ENCODE measurements around the gene KRT20.
"Not testable (repeated sequence)": the region's sequence is repeated elsewhere in the genome, so short reads cannot be mapped to it uniquely, and the experiment has no call there.

The KRT20 gene

GRCh38 chr17:40859536-40859935 lies 25.5 kb downstream of the KRT20 start:
- no peaks in the 10 kb centered on the region for H3K4me1 ChIP-seq (ENCODE audit: insufficient read depth, low read length, poor library complexity, severe bottlenecking)
- no peaks in the 10 kb centered on the region for H3K27me3 ChIP-seq (ENCODE audit: insufficient read depth, low read length, poor library complexity, severe bottlenecking)
- no peaks in the 10 kb centered on the region for H3K79me2 ChIP-seq (ENCODE audit: insufficient read depth, low read length)
- no peaks in the 10 kb centered on the region for H3K9me2 ChIP-seq (replicated peaks; ENCODE audit: low read depth, low read length)
- H3K4me2 ChIP-seq (ENCODE audit: low read depth, low read length, poor library complexity, severe bottlenecking): no peak overlapping the region
- H3K36me3 ChIP-seq (ENCODE audit: insufficient read depth, low read length): no peaks in the 10 kb centered on the region
- TF ChIP-seq CTCF (conservative IDR thresholded peaks at IDR 0.05; ENCODE audit: low read length): no peak
- no peak for TF ChIP-seq EZH2phosphoT487 (IDR thresholded peaks at IDR 0.05; ENCODE audit: borderline replicate concordance)
- H2AFZ ChIP-seq (ENCODE audit: low read length): no peak overlapping the region
- no peak overlapping the region for H3K9ac ChIP-seq (ENCODE audit: low read depth, low read length, poor library complexity, severe bottlenecking)
- H3K9me3 ChIP-seq (ENCODE audit: insufficient read depth, low read depth, low read length): no peaks in the 10 kb centered on the region
- H4K20me1 ChIP-seq (ENCODE audit: insufficient read depth, low read length, poor library complexity, severe bottlenecking): no peaks in the 10 kb centered on the region
- H3K4me3 ChIP-seq (ENCODE audit: low read length, poor library complexity, severe bottlenecking): no peak overlapping the region
- H3F3A ChIP-seq (ENCODE audit: low read depth): no peaks in the 10 kb centered on the region

- H3K9ac ChIP-seq (ENCODE audit: low read depth, low read length, poor library complexity, severe bottlenecking): not testable (repeated sequence)
These were observed 26.4 kb downstream of the KRT20 start for GRCh38 chr17:40858667-40859066.

GRCh38 chr17:40857535-40857934 lies 27.5 kb downstream of the KRT20 start:
- no peaks in the 10 kb centered on the region for H4K20me1 ChIP-seq (ENCODE audit: insufficient read depth, low read length, poor library complexity, severe bottlenecking)
- no peaks in the 10 kb centered on the region for H3K27me3 ChIP-seq (ENCODE audit: insufficient read depth, low read length, poor library complexity, severe bottlenecking)
- no peaks in the 10 kb centered on the region for H3K9me3 ChIP-seq (ENCODE audit: insufficient read depth, low read depth, low read length)
- no peak overlapping the region for H2AFZ ChIP-seq (ENCODE audit: low read length)
- no peak overlapping the region for H3K9ac ChIP-seq (ENCODE audit: low read depth, low read length, poor library complexity, severe bottlenecking)
- H3K36me3 ChIP-seq (ENCODE audit: insufficient read depth, low read length): no peaks in the 10 kb centered on the region
- no peak overlapping the region for H3K4me3 ChIP-seq (ENCODE audit: low read length, poor library complexity, severe bottlenecking)
- H3F3A ChIP-seq (ENCODE audit: low read depth): no peaks in the 10 kb centered on the region
- no peaks in the 10 kb centered on the region for H3K9me2 ChIP-seq (replicated peaks; ENCODE audit: low read depth, low read length)
- no peak for TF ChIP-seq EZH2phosphoT487 (IDR thresholded peaks at IDR 0.05; ENCODE audit: borderline replicate concordance)
- no peak for TF ChIP-seq CTCF (conservative IDR thresholded peaks at IDR 0.05; ENCODE audit: low read length)
- no peaks in the 10 kb centered on the region for H3K79me2 ChIP-seq (ENCODE audit: insufficient read depth, low read length)
- H3K4me2 ChIP-seq (ENCODE audit: low read depth, low read length, poor library complexity, severe bottlenecking): no peak overlapping the region
- no peaks in the 10 kb centered on the region for H3K4me1 ChIP-seq (ENCODE audit: insufficient read depth, low read length, poor library complexity, severe bottlenecking)

More at GRCh38 chr17:40858667-40859066, 26.4 kb downstream of the KRT20 start:
- H3K27me3 ChIP-seq (ENCODE audit: insufficient read depth, low read length, poor library complexity, severe bottlenecking); H3K9me3 ChIP-seq (ENCODE audit: insufficient read depth, low read depth, low read length); H3K9me2 ChIP-seq (replicated peaks; ENCODE audit: low read depth, low read length); H4K20me1 ChIP-seq (ENCODE audit: insufficient read depth, low read length, poor library complexity, severe bottlenecking); H3K79me2 ChIP-seq (ENCODE audit: insufficient read depth, low read length); H3F3A ChIP-seq (ENCODE audit: low read depth); H3K36me3 ChIP-seq (ENCODE audit: insufficient read depth, low read length); H3K4me2 ChIP-seq (ENCODE audit: low read depth, low read length, poor library complexity, severe bottlenecking); H3K4me1 ChIP-seq (ENCODE audit: insufficient read depth, low read length, poor library complexity, severe bottlenecking); H3K4me3 ChIP-seq (ENCODE audit: low read length, poor library complexity, severe bottlenecking); H2AFZ ChIP-seq (ENCODE audit: low read length): not testable (repeated sequence)

GRCh38 chr17:40854175-40854814 lies 30.7 kb downstream of the KRT20 start:
- no peaks in the 10 kb centered on the region for H3K4me1 ChIP-seq (ENCODE audit: insufficient read depth, low read length, poor library complexity, severe bottlenecking)
- no peaks in the 10 kb centered on the region for H4K20me1 ChIP-seq (ENCODE audit: insufficient read depth, low read length, poor library complexity, severe bottlenecking)
- no peak overlapping the region for H3K4me3 ChIP-seq (ENCODE audit: low read length, poor library complexity, severe bottlenecking)
- no peaks in the 10 kb centered on the region for H3K79me2 ChIP-seq (ENCODE audit: insufficient read depth, low read length)
- no peaks in the 10 kb centered on the region for H3K9me3 ChIP-seq (ENCODE audit: insufficient read depth, low read depth, low read length)
- TF ChIP-seq CTCF (conservative IDR thresholded peaks at IDR 0.05; ENCODE audit: low read length): no peak
- TF ChIP-seq EZH2phosphoT487 (IDR thresholded peaks at IDR 0.05; ENCODE audit: borderline replicate concordance): no peak
- no peaks in the 10 kb centered on the region for H3K36me3 ChIP-seq (ENCODE audit: insufficient read depth, low read length)
- H3F3A ChIP-seq (ENCODE audit: low read depth): no peaks in the 10 kb centered on the region
- no peak overlapping the region for H3K4me2 ChIP-seq (ENCODE audit: low read depth, low read length, poor library complexity, severe bottlenecking)
- H2AFZ ChIP-seq (ENCODE audit: low read length): no peak overlapping the region
- H3K9ac ChIP-seq (ENCODE audit: low read depth, low read length, poor library complexity, severe bottlenecking): no peak overlapping the region
- peaks cover 7% of the 10 kb centered on the region for H3K27me3 ChIP-seq (ENCODE audit: insufficient read depth, low read length, poor library complexity, severe bottlenecking)
- H3K9me2 ChIP-seq (replicated peaks; ENCODE audit: low read depth, low read length): no peaks in the 10 kb centered on the region
